DND-41 (cell line): ENCODE data around the gene CLSTN2.

Experiments
- CTCF ChIP-seq: IDR thresholded peaks from 2 replicates; pipeline ENCODE4 v1.5.1; 2012; ENCODE audit warnings: borderline replicate concordance, low read length, moderate library complexity, mild to moderate bottlenecking; ENCODE audit not compliant: poor library complexity, severe bottlenecking; ENCODE audit errors: extremely low read depth
- EZH2 ChIP-seq: IDR thresholded peaks from 3 replicates; pipeline ENCODE4 v1.6.1; 2012; ENCODE audit warnings: borderline replicate concordance, low read depth, mild to moderate bottlenecking, moderate library complexity, low read length, inconsistent platforms; ENCODE audit not compliant: severe bottlenecking

GRCh38 chr3:139953131-139953910, 18.3 kb downstream of the CLSTN2 start:
- no peak for TF ChIP-seq CTCF
- TF ChIP-seq EZH2 = no peak
